ENCODE results near the gene DHRS11. TPM values are rescaled to one million over a fixed set of nuclear protein-coding genes. Genes with fewer than 3 reads are reported as not detected.

DHRS11 gene
- total RNA-seq, 2 experiments from 2014 or later, result 2.9 to 4.0 TPM

DNA sequence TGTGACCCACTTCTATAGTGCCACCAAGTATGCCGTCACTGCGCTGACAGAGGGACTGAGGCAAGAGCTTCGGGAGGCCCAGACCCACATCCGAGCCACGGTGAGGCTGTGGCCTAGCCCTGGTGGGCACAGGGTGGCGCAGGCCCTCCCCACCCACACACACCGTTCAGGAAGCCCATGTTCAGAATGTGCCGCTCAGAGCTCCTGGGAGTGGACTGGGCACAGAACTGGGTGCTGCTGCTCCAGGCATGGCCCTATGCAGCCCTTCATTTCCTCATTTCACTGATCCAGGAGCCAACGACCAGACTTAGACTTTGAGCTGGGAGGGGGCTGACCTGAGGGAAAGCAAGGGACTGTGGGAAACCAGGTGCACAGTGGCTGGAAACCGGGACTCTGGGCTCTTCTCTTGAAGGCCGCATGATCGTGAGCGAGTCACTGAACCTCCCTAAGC is 7.3 kb downstream of the DHRS11 start:
- no peak overlapping the region for H3K27ac ChIP-seq (ENCODE audit: low read depth in 1 of 2, low read length in 2 of 2)
- H3K9me3 ChIP-seq (ENCODE audit: control insufficient read depth in 1 of 2, insufficient read depth in 1 of 2, low read length in 2 of 2), result no peaks in the 10 kb centered on the region
- no peaks in the 10 kb centered on the region for H3K27me3 Mint-ChIP-seq
- H3K27me3 ChIP-seq (ENCODE audit: control insufficient read depth in 1 of 2, insufficient read depth in 2 of 2, low read length in 2 of 2), result no peaks in the 10 kb centered on the region
- H3K27ac Mint-ChIP-seq, result no peak overlapping the region
- H3K36me3 ChIP-seq (ENCODE audit: insufficient read depth, low read length), result no peaks in the 10 kb centered on the region
- peaks cover 30% of the 10 kb centered on the region for H3K4me1 ChIP-seq (ENCODE audit: insufficient read depth, low read length)
- ATAC-seq (ENCODE audit: poor library complexity), result no peak
- CTCF ChIA-PET, result no interaction called here
- POLR2A ChIA-PET, result no interaction called here
- no peaks in the 10 kb centered on the region for H3K9me3 Mint-ChIP-seq
- no peak for DNase-seq
- no peak overlapping the region for H3K4me3 ChIP-seq (ENCODE audit: low read length)
- H3K36me3 Mint-ChIP-seq (ENCODE audit: low read depth), result peaks cover 5% of the 10 kb centered on the region
- H3K4me3 Mint-ChIP-seq, result peak overlapping the region; percentile 74
- TF ChIP-seq, protein P1, sequence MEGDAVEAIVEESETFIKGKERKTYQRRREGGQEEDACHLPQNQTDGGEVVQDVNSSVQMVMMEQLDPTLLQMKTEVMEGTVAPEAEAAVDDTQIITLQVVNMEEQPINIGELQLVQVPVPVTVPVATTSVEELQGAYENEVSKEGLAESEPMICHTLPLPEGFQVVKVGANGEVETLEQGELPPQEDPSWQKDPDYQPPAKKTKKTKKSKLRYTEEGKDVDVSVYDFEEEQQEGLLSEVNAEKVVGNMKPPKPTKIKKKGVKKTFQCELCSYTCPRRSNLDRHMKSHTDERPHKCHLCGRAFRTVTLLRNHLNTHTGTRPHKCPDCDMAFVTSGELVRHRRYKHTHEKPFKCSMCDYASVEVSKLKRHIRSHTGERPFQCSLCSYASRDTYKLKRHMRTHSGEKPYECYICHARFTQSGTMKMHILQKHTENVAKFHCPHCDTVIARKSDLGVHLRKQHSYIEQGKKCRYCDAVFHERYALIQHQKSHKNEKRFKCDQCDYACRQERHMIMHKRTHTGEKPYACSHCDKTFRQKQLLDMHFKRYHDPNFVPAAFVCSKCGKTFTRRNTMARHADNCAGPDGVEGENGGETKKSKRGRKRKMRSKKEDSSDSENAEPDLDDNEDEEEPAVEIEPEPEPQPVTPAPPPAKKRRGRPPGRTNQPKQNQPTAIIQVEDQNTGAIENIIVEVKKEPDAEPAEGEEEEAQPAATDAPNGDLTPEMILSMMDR (IDR thresholded peaks at IDR 0.05), result no peak
- intact Hi-C loops (cut with DNase I, micrococcal nuclease), result no loop called here
- H3K4me1 Mint-ChIP-seq (ENCODE audit: low read depth), result peaks cover 27% of the 10 kb centered on the region

DNA sequence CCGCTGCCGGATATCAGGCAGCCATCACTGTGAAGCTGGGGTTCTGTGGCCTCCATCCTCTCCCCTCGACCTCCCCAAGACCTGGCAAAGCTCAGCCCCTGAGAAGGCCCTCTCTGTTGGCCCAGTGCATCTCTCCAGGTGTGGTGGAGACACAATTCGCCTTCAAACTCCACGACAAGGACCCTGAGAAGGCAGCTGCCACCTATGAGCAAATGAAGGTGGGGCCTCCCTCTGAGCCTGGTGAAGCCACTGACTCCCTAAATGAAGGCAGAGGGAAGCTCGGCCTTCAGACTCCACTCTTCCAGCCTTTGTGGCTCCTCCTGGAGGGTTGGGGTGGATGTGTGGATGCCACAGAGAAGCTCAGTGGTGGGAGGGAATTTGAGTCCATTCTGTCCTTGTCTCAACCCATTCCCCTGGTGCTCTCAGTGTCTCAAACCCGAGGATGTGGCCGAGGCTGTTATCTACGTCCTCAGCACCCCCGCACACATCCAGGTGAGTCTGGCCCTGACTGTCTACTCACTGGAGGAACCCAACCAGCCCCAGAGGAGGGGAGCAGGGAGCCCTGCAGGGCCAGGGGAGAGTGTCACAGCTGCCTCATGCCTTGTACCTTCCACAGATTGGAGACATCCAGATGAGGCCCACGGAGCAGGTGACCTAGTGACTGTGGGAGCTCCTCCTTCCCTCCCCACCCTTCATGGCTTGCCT is 8.0 kb downstream of the DHRS11 start:
- Mint-ChIP-seq H3K27me3 (no peaks in the 10 kb centered on the region), H3K4me1 (ENCODE audit: low read depth) (peaks cover 34% of the 10 kb centered on the region), H3K9me3 (no peaks in the 10 kb centered on the region), H3K4me3 (peak overlapping the region; percentile 97), H3K27ac (no peak overlapping the region), H3K36me3 (ENCODE audit: low read depth) (peaks cover 5% of the 10 kb centered on the region)
- intact Hi-C loops (cut with DNase I, micrococcal nuclease), result loop anchor here in 1 of 2 experiments (2.0 kb wide), 2 partner anchors 53 to 887 kb away; no protein-coding TSS in a partner anchor
- Histone ChIP-seq H3K4me3 (ENCODE audit: low read length) (no peak overlapping the region), H3K9me3 (ENCODE audit: control insufficient read depth in 1 of 2, insufficient read depth in 1 of 2, low read length in 2 of 2) (no peaks in the 10 kb centered on the region), H3K27me3 (ENCODE audit: control insufficient read depth in 1 of 2, insufficient read depth in 2 of 2, low read length in 2 of 2) (no peaks in the 10 kb centered on the region), H3K36me3 (ENCODE audit: insufficient read depth, low read length) (no peaks in the 10 kb centered on the region), H3K4me1 (ENCODE audit: insufficient read depth, low read length) (peaks cover 31% of the 10 kb centered on the region), H3K27ac (ENCODE audit: low read depth in 1 of 2, low read length in 2 of 2) (no peak overlapping the region)
- ATAC-seq (ENCODE audit: poor library complexity), result no peak
- ChIA-PET CTCF (interaction anchor here (1.0 kb wide), 1 partner anchor 46 kb away, joined by 3 read pairs; no protein-coding TSS in a partner anchor), POLR2A (interaction anchor here (2.0 kb wide), 1 partner anchor 27 kb away, joined by 5 read pairs; no protein-coding TSS in a partner anchor)
- no peak for DNase-seq
- TF ChIP-seq, protein P1 (IDR thresholded peaks at IDR 0.05), result no peak

DNA sequence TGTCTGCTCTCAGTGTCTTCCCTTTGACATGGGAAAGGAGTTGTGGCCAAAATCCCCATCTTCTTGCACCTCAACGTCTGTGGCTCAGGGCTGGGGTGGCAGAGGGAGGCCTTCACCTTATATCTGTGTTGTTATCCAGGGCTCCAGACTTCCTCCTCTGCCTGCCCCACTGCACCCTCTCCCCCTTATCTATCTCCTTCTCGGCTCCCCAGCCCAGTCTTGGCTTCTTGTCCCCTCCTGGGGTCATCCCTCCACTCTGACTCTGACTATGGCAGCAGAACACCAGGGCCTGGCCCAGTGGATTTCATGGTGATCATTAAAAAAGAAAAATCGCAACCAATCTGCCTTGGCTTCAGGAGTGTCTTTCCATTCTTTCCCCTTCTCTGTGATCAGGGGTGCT is 8.8 kb downstream of the DHRS11 start:
- ATAC-seq (ENCODE audit: poor library complexity) (no peak), DNase-seq (no peak)
- ChIA-PET POLR2A (interaction anchor here (1.5 to 3.5 kb wide), 8 partner anchors 8 to 490 kb away, joined by 4 to 56 read pairs (median 11); partner anchors contain the start of genes AATF, DHRS11, GGNBP2 and MYO19), CTCF (interaction anchor here (1.0 to 3.6 kb wide), 4 partner anchors 25 to 446 kb away, joined by 3 to 20 read pairs (median 4); partner anchors contain the start of genes MYO19 and PIGW)
- Histone ChIP-seq H3K36me3 (ENCODE audit: insufficient read depth, low read length) (no peaks in the 10 kb centered on the region), H3K4me1 (ENCODE audit: insufficient read depth, low read length) (peaks cover 31% of the 10 kb centered on the region), H3K27me3 (ENCODE audit: control insufficient read depth in 1 of 2, insufficient read depth in 2 of 2, low read length in 2 of 2) (no peaks in the 10 kb centered on the region), H3K9me3 (ENCODE audit: control insufficient read depth in 1 of 2, insufficient read depth in 1 of 2, low read length in 2 of 2) (no peaks in the 10 kb centered on the region), H3K27ac (ENCODE audit: low read depth in 1 of 2, low read length in 2 of 2) (no peak overlapping the region), H3K4me3 (ENCODE audit: low read length) (peak overlapping the region; percentile 89)
- Mint-ChIP-seq H3K36me3 (ENCODE audit: low read depth) (peaks cover 5% of the 10 kb centered on the region), H3K27me3 (no peaks in the 10 kb centered on the region), H3K4me1 (ENCODE audit: low read depth) (peaks cover 40% of the 10 kb centered on the region), H3K9me3 (no peaks in the 10 kb centered on the region), H3K27ac (peak overlapping the region; percentile 94), H3K4me3 (peak overlapping the region; percentile 97)
- TF ChIP-seq, protein P1 (IDR thresholded peaks at IDR 0.05), result no peak
- intact Hi-C loops (cut with DNase I, micrococcal nuclease), result loop anchor here in 1 of 2 experiments (2.0 kb wide), 2 partner anchors 54 to 886 kb away; no protein-coding TSS in a partner anchor
